ENCODE results near the gene RASA3. TPM values are rescaled to one million over a fixed set of nuclear protein-coding genes. Genes with fewer than 3 reads are reported as not detected.
"Not testable (repeated sequence)": the region's sequence is repeated elsewhere in the genome, so short reads cannot be mapped to it uniquely, and the experiment has no call there.

Gene RASA3
- total and polyA plus RNA-seq, 2 donors (not counting 3 experiments of a cell fraction or from before 2014, with no cell fraction given) = 26.5 to 53.8 TPM

DNA sequence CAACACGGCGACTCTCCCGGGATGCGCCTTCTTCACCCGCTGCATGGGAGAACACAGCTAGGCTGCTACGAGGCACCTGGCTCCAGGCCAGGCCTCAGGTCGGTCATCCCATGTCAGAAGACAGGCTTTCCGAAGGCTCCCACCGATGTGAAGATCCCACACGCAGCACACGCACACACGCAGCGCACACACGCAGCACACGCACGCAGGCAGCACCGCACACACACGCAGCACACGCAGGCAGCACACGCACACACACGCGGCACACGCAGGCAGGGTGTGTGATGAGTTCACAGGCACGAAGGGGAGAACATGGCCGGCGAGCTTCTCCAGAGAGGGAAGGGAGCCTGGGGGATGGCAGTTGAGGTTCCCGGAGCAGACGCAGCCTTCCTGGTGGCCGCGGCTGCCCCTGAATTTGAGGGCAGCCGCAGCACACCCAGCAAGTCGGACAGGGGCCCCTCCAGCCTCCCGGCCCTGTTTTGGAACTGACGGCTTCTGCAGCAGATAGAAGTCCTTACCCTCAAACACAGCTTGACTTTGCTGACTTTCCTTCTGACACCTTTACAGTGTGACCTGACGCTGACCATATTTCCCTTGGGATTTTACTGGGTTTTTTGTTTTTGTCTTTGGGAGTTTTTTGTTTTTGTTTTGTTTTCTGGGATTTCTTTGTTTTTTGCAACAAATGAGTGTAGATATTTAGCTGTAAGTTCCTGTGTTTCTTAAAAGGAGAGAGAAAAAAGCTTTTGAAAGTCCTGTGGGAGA, 55.9 kb downstream of the RASA3 start:
- FAIRE-seq (no peak), DNase-seq (ENCODE audit: low read depth, low spot score) (no peak)
- ChIA-PET POLR2A (no interaction called here), CTCF (no interaction called here)
- intact Hi-C loops (cut with micrococcal nuclease) = no loop called here
- no peak overlapping the region for H3K4me3 ChIP-seq (replicated peaks in 1 of 3; ENCODE audit: insufficient read depth in 1 of 3, low read depth in 1 of 3, low read length in 3 of 3)
- H3K4me2 ChIP-seq (ENCODE audit: insufficient read depth, low read length) = no peak overlapping the region
- no peaks in the 10 kb centered on the region for H3K27me3 ChIP-seq (ENCODE audit: control insufficient read depth in 2 of 2, insufficient read depth in 2 of 2, low read length in 2 of 2)
- H2AFZ ChIP-seq (ENCODE audit: low read depth, low read length) = no peak overlapping the region
- H3K27ac ChIP-seq (ENCODE audit: insufficient read depth, low read depth, low read length) = no peak overlapping the region
- H3K4me1 ChIP-seq (ENCODE audit: control insufficient read depth, extremely low read depth, insufficient read depth, low read length) = peaks cover 11% of the 10 kb centered on the region
- H4K20me1 ChIP-seq (replicated peaks; ENCODE audit: control insufficient read depth, extremely low read depth, insufficient read depth, low read length) = no peaks in the 10 kb centered on the region
- H3K9me1 ChIP-seq (replicated peaks; ENCODE audit: control insufficient read depth, extremely low read depth, insufficient read depth, low read length) = no peaks in the 10 kb centered on the region
- BruUV-seq (replicated peaks) = no TSS peak
- H3K9me3 ChIP-seq (replicated peaks; ENCODE audit: control insufficient read depth, insufficient read depth, low read length) = no peaks in the 10 kb centered on the region
- dilution Hi-C loops (cut with MboI; ENCODE audit: extremely low pct_ligation_motif_present, low sequenced_read_pairs) = no loop called here
- no peak for TF ChIP-seq POLR2AphosphoS5 (IDR thresholded peaks at IDR 0.05; ENCODE audit: insufficient read depth, low read depth, low read length)
- H3K36me3 ChIP-seq (ENCODE audit: control insufficient read depth in 2 of 2, extremely low read depth in 1 of 2, insufficient read depth in 2 of 2, low read length in 2 of 2) = peaks cover 3 to 5% of the 10 kb centered on the region in 2 experiments
- no peak overlapping the region for H3K9ac ChIP-seq (replicated peaks; ENCODE audit: extremely low read depth, insufficient read depth, low read length)
- H3K79me2 ChIP-seq (ENCODE audit: control insufficient read depth, insufficient read depth, low read length) = peaks cover 89% of the 10 kb centered on the region

DNA sequence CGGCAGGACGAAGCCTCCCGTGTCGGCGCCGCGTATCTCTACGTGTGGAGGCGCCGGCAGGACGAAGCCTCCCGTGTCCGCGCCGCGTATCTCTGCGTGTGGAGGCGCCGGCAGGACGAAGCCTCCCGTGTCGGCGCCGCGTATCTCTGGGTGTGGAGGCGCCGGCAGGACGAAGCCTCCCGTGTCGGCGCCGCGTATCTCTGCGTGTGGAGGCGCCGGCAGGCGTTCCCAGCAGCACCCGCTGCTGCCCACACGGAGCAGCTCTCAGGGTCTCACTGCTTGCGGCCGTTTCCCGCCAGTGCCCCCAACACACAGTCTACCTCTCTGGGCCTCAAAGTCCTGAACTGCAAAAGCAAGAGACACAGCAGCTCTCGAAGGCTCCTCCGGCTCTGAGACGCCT, 56.6 kb downstream of the RASA3 start:
- H3K27ac ChIP-seq (ENCODE audit: insufficient read depth, low read depth, low read length); intact Hi-C loops (cut with micrococcal nuclease); dilution Hi-C loops (cut with MboI; ENCODE audit: extremely low pct_ligation_motif_present, low sequenced_read_pairs); H3K4me3 ChIP-seq (replicated peaks in 1 of 3; ENCODE audit: insufficient read depth in 1 of 3, low read depth in 1 of 3, low read length in 3 of 3); POLR2A ChIA-PET; H3K27me3 ChIP-seq (ENCODE audit: control insufficient read depth in 2 of 2, insufficient read depth in 2 of 2, low read length in 2 of 2); H3K9me3 ChIP-seq (replicated peaks; ENCODE audit: control insufficient read depth, insufficient read depth, low read length); CTCF ChIA-PET; DNase-seq (ENCODE audit: low read depth, low spot score); H3K36me3 ChIP-seq (ENCODE audit: control insufficient read depth in 2 of 2, extremely low read depth in 1 of 2, insufficient read depth in 2 of 2, low read length in 2 of 2); FAIRE-seq; H3K4me2 ChIP-seq (ENCODE audit: insufficient read depth, low read length); BruUV-seq (replicated peaks); H3K9ac ChIP-seq (replicated peaks; ENCODE audit: extremely low read depth, insufficient read depth, low read length); H4K20me1 ChIP-seq (replicated peaks; ENCODE audit: control insufficient read depth, extremely low read depth, insufficient read depth, low read length); H2AFZ ChIP-seq (ENCODE audit: low read depth, low read length); H3K9me1 ChIP-seq (replicated peaks; ENCODE audit: control insufficient read depth, extremely low read depth, insufficient read depth, low read length): not testable (repeated sequence)
- H3K4me1 ChIP-seq (ENCODE audit: control insufficient read depth, extremely low read depth, insufficient read depth, low read length) = peaks cover 11% of the 10 kb centered on the region
- H3K79me2 ChIP-seq (ENCODE audit: control insufficient read depth, insufficient read depth, low read length) = peaks cover 87% of the 10 kb centered on the region

Measured in endothelial cell of umbilical vein (primary cell).